HepG2 (cell line): ENCODE data around the gene FALEC. TPM values are rescaled to one million over a fixed set of nuclear protein-coding genes. Genes with fewer than 3 reads are reported as not detected.

ENCODE experiments used
- ATAC-seq: fragments of 200-7000 bp; cut with Tn5 transposase; 3 replicates; pipeline ENCODE4 v1.9.1; 2020; ENCODE audit warnings: mild to moderate bottlenecking, moderate library complexity
- BruUV-seq: library from RNA; stranded (reverse); fragments of 400-500 nt; replicated peaks from 2 replicates; lab custom pipeline; 2021; lab: Mats Ljungman, UMichigan
- CTCF ChIA-PET: fragments of 300-600 bp; formaldehyde crosslinking; extraction: SDS; loops from one replicate; lab custom pipeline; 2021; ENCODE audit warnings: low total read pairs, inconsistent platforms, low intra/inter-chr PET ratio; lab: Yijun Ruan, JAX
- POLR2A ChIA-PET: fragments of 350-600 bp; sonication (Branson Sonifier 250); formaldehyde crosslinking; loops from one replicate; lab custom pipeline; 2020; ENCODE audit warnings: antibody characterized with exemption, inconsistent platforms; lab: Yijun Ruan, JAX
- DNase-seq: peaks from one replicate; pipeline ENCODE4 v3.0.0-alpha.2; 2015; ENCODE audit warnings: low spot score
- FAIRE-seq: peaks from 3 replicates; lab custom pipeline; 2011; peaks lifted over from hg19 to GRCh38; lab: Jason Lieb, UNC
- H2AFZ ChIP-seq: one replicate; pipeline ENCODE4 v1.6.1; 2011; ENCODE audit warnings: low read length, inconsistent platforms
- H3K27ac ChIP-seq: fragments of 300-600 bp; 3 replicates; pipeline ENCODE4 v1.8.0; 2011; ENCODE audit warnings: mixed run types, mild to moderate bottlenecking, mixed read lengths, low read length, inconsistent platforms; ENCODE audit not compliant: insufficient read depth; ENCODE audit errors: extremely low read length
- H3K27me3 ChIP-seq, 2 experiments: fragments of 200-600 bp in 1 of 2; 2 replicates in 1 of 2; 3 replicates in 1 of 2; pipeline versions ENCODE4 v1.6.0 to v1.8.0; 2011; ENCODE audit warnings: low read length in 2 of 2, mild to moderate bottlenecking in 2 of 2, moderate library complexity in 2 of 2, inconsistent platforms in 1 of 2; ENCODE audit not compliant: insufficient read depth in 2 of 2, control insufficient read depth in 1 of 2
- H3K36me3 ChIP-seq, 2 experiments: fragments of 200-600 bp in 1 of 2; replicated peaks in 1 of 2; 2 replicates in 1 of 2; 3 replicates in 1 of 2; pipeline versions ENCODE4 v1.5.1 to v1.8.0; 2011; ENCODE audit warnings: low read length in 2 of 2, inconsistent platforms in 1 of 2; ENCODE audit not compliant: insufficient read depth in 2 of 2, control insufficient read depth in 1 of 2
- H3K4me1 ChIP-seq: 2 replicates; pipeline ENCODE4 v1.5.1; 2012; ENCODE audit warnings: low read length, inconsistent platforms; ENCODE audit not compliant: insufficient read depth
- H3K4me2 ChIP-seq: 2 replicates; pipeline ENCODE4 v1.6.0; 2011; ENCODE audit warnings: low read depth, low read length, inconsistent platforms
- H3K4me3 ChIP-seq, 3 experiments: fragments of 200-600 bp in 1 of 3; sonication (generic), shearing (Covaris generic) in 1 of 3; replicated peaks in 1 of 3; 2 replicates each; pipeline ENCODE4 v1.5.1; 2011 to 2016; ENCODE audit warnings: low read length in 3 of 3, inconsistent platforms in 2 of 3, low read depth in 2 of 3, mild to moderate bottlenecking in 2 of 3, control low read depth in 1 of 3, mixed read lengths in 1 of 3; ENCODE audit not compliant: insufficient read depth in 1 of 3
- H3K79me2 ChIP-seq: one replicate; pipeline ENCODE4 v1.6.1; 2011; ENCODE audit warnings: low read length, inconsistent platforms; ENCODE audit not compliant: insufficient read depth
- H3K9ac ChIP-seq: 2 replicates; pipeline ENCODE4 v1.6.0; 2011; ENCODE audit warnings: mild to moderate bottlenecking, low read depth, low read length, inconsistent platforms; ENCODE audit not compliant: insufficient read depth
- H3K9me3 ChIP-seq: 2 replicates; pipeline ENCODE4 v1.5.1; 2012; ENCODE audit warnings: mild to moderate bottlenecking, low read length
- H4K20me1 ChIP-seq: 2 replicates; pipeline ENCODE4 v1.6.0; 2011; ENCODE audit warnings: inconsistent platforms, mild to moderate bottlenecking, low read length, moderate library complexity; ENCODE audit not compliant: insufficient read depth
- ATF1 ChIP-seq: IDR thresholded peaks from 2 replicates; pipeline ENCODE4 v1.6.1; 2016; ENCODE audit warnings: mild to moderate bottlenecking, control low read depth
- FIP1L1 ChIP-seq: fragments of 200-400 bp; formaldehyde crosslinking; IDR thresholded peaks from 2 replicates; pipeline ENCODE4 v1.6.1; 2018; ENCODE audit warnings: low read depth, mild to moderate bottlenecking, low read length, moderate library complexity, borderline replicate concordance; ENCODE audit not compliant: insufficient read depth
- HNF4A ChIP-seq: sonication (generic); formaldehyde crosslinking; IDR thresholded peaks from 2 replicates; pipeline ENCODE4 v1.4.0; 2020; ENCODE audit warnings: missing genetic modification reagents
- HNRNPLL ChIP-seq: fragments of 200-400 bp; formaldehyde crosslinking; IDR thresholded peaks from 2 replicates; pipeline ENCODE4 v1.6.1; 2017; ENCODE audit warnings: mild to moderate bottlenecking, low read depth, low read length; ENCODE audit not compliant: poor library complexity, severe bottlenecking
- ISX ChIP-seq: sonication (generic); formaldehyde crosslinking; conservative IDR thresholded peaks from 2 replicates; pipeline ENCODE4 v1.5.0; 2020; ENCODE audit warnings: missing genetic modification reagents
- JDP2 ChIP-seq: sonication (generic); formaldehyde crosslinking; IDR thresholded peaks from 2 replicates; pipeline ENCODE4 v1.8.1; 2022; ENCODE audit warnings: missing genetic modification reagents, borderline replicate concordance
- MAFK ChIP-seq, 2 experiments: IDR thresholded peaks in 1 of 2; conservative IDR thresholded peaks in 1 of 2; 2 replicates each; pipeline ENCODE4 v1.6.1; 2011; ENCODE audit warnings: improper control_type of control experiment in 2 of 2, low read length in 2 of 2
- MBD4 ChIP-seq: IDR thresholded peaks from 2 replicates; pipeline ENCODE4 v1.6.1; 2012; ENCODE audit warnings: low read length, inconsistent platforms, borderline replicate concordance
- PPARG ChIP-seq: conservative IDR thresholded peaks from 2 replicates; pipeline ENCODE4 v1.6.1; 2016; ENCODE audit warnings: missing biosample characterization, missing genetic modification reagents
- RFXANK ChIP-seq: IDR thresholded peaks from 2 replicates; pipeline ENCODE4 v1.6.1; 2016
- SMYD3 ChIP-seq: sonication (generic); formaldehyde crosslinking; IDR thresholded peaks from 2 replicates; pipeline ENCODE4 v1.8.1; 2023; ENCODE audit warnings: mild to moderate bottlenecking, missing genetic modification reagents
- TMF1 ChIP-seq: sonication (generic); formaldehyde crosslinking; IDR thresholded peaks from 2 replicates; pipeline ENCODE4 v1.8.1; 2022; ENCODE audit warnings: low read depth, missing genetic modification reagents
- ZNF773 ChIP-seq: sonication (generic); formaldehyde crosslinking; IDR thresholded peaks from 2 replicates; pipeline ENCODE4 v1.4.0; 2020; ENCODE audit warnings: missing genetic modification reagents, borderline replicate concordance
- ZSCAN12 ChIP-seq: sonication (generic); formaldehyde crosslinking; IDR thresholded peaks from 2 replicates; pipeline ENCODE4 v1.9.0; 2021; ENCODE audit warnings: mild to moderate bottlenecking, missing genetic modification reagents
- WGBS: methylation state at CpG from one replicate; pipeline ENCODE4 v1.1.6; 2017; ENCODE audit warnings: low lambda C conversion rate; 5-methylcytosine and 5-hydroxymethylcytosine counted together
- in situ Hi-C: cut with HindIII; loops from 2 replicates; pipeline ENCODE4 v1.10.0; 2017; ENCODE audit warnings: low pct_unique_long_range_greater_than_20kb; ENCODE audit not compliant: extremely low pct_ligation_motif_present
- intact Hi-C: fragments of 100-400 bp; cut with micrococcal nuclease; formaldehyde crosslinking; loops from one replicate; pipeline ENCODE4 v1.10.0; 2022; ENCODE audit not compliant: unreplicated experiment
- polyA plus RNA-seq, 8 experiments: library from polyadenylated mRNA; depleted of rRNA in 3 of 8; stranded (reverse) in 7 of 8; unstranded in 1 of 8; fragments of >200 nt; fragmentation: Illumina TruSeq in 4 of 8; extraction: Trizol in 4 of 8; gene quantifications; 2 replicates each; pipeline versions ENCODE4 v1.2.1 to v1.2.3, GENCODE V29; 2011 to 2016; ENCODE audit warnings: low read depth in 4 of 8, missing spikeins in 1 of 8, mixed read lengths in 1 of 8; ENCODE audit not compliant: insufficient read depth in 1 of 8
- total RNA-seq, 5 experiments: library from RNA; depleted of rRNA; stranded (reverse); fragments of >200 nt; fragmentation: Illumina TruSeq; extraction: Trizol; gene quantifications; 2 replicates each; pipeline ENCODE4 v1.2.3, GENCODE V29; 2016; ENCODE audit warnings: low read depth in 1 of 5
- TF ChIP-seq, protein P1 (sequence below): sonication (generic); formaldehyde crosslinking; IDR thresholded peaks from 2 replicates; pipeline ENCODE4 v1.4.0; 2020; ENCODE audit warnings: missing genetic modification reagents

The FALEC gene
- total and polyA plus RNA-seq, 2 of the 13 experiments (the other 11 are each of a cell fraction or from before 2014, with no cell fraction given): 0.33 to 0.71 TPM

DNA sequence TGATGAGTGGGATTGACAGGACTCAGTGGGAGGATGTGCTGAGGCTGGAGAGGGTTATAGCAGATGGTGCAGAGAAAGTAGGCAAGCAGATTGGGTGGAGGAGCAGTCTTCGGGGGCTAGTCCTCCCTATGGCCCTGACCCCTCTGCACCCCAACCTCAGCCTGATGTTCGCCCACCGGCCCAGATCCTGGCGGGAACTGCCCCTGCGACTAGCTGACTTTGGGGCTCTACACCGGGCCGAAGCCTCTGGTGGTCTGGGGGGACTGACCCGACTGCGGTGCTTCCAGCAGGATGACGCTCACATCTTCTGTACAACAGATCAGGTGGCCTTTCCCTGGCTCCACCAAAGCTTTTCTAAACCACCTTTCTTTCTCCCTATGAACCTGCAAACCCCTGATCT is 17.2 kb upstream of the FALEC start:
- H3K36me3 ChIP-seq: peaks cover 14 to 45% of the 10 kb centered on the region in 2 experiments
- H3K79me2 ChIP-seq: no peaks in the 10 kb centered on the region
- TF ChIP-seq PPARG (CRISPR knock-in tag): no peak
- TF ChIP-seq HNRNPLL: no peak
- no peak for TF ChIP-seq FIP1L1
- TF ChIP-seq MAFK (conservative IDR thresholded peaks at IDR 0.05 in 1 of 2, IDR thresholded peaks at IDR 0.05 in 1 of 2; ENCODE audit: low read length in 2 of 2): no peak
- TF ChIP-seq SMYD3 (CRISPR knock-in tag): no peak
- TF ChIP-seq ATF1 (CRISPR knock-in tag): no peak
- FAIRE-seq: no peak
- in situ Hi-C loops (no loop called here), intact Hi-C loops (no loop called here)
- H3K9ac ChIP-seq: no peak overlapping the region
- H3K4me3 ChIP-seq: no peak overlapping the region
- H3K27ac ChIP-seq: no peak overlapping the region
- no peaks in the 10 kb centered on the region for H4K20me1 ChIP-seq
- no peak for ATAC-seq
- no peaks in the 10 kb centered on the region; a peak in 1 of 5 replicates for H3K27me3 ChIP-seq
- ChIA-PET CTCF (no interaction called here), POLR2A (interaction anchor here (0.7 to 1.4 kb wide), 3 partner anchors 17 to 135 kb away, joined by 3 to 4 read pairs (median 3); partner anchors contain the start of genes FALEC and RPRD2)
- no peaks in the 10 kb centered on the region for H3K9me3 ChIP-seq
- H3K4me2 ChIP-seq: no peak overlapping the region
- no peaks in the 10 kb centered on the region for H3K4me1 ChIP-seq
- WGBS: 94% methylated on average over 3 of the region's 10 CpGs
- H2AFZ ChIP-seq: no peak overlapping the region
- no peak for DNase-seq
- BruUV-seq: no TSS peak

DNA sequence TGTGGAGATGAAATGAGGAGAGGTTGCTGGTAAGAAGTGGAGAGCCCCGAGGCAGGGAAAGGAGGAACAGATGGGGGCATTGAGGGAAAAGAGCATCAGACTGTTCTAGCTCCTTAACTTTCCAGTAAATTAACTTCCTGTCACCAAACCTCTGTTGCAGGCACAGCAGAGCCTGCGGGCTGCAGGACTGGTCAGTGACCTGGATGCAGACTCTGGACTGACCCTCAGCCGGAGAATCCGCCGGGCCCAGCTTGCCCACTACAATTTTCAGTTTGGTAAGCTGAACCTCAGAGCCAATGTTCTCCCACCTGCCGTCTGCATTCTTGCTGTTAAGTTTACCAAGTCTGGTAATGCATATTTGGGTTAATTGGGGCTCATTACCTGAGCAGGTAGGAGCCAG is 10.1 kb upstream of the FALEC start:
- POLR2A ChIA-PET: no interaction called here
- no TSS peak for BruUV-seq
- intact Hi-C loops: no loop called here
- TF ChIP-seq TMF1 (no peak), ISX (CRISPR knock-in tag) (no peak), JDP2 (no peak), HNF4A (CRISPR knock-in tag) (no peak), MBD4 (no peak), ZNF773 (CRISPR knock-in tag) (no peak), RFXANK (no peak), ZSCAN12 (no peak)
- TF ChIP-seq, protein P1, sequence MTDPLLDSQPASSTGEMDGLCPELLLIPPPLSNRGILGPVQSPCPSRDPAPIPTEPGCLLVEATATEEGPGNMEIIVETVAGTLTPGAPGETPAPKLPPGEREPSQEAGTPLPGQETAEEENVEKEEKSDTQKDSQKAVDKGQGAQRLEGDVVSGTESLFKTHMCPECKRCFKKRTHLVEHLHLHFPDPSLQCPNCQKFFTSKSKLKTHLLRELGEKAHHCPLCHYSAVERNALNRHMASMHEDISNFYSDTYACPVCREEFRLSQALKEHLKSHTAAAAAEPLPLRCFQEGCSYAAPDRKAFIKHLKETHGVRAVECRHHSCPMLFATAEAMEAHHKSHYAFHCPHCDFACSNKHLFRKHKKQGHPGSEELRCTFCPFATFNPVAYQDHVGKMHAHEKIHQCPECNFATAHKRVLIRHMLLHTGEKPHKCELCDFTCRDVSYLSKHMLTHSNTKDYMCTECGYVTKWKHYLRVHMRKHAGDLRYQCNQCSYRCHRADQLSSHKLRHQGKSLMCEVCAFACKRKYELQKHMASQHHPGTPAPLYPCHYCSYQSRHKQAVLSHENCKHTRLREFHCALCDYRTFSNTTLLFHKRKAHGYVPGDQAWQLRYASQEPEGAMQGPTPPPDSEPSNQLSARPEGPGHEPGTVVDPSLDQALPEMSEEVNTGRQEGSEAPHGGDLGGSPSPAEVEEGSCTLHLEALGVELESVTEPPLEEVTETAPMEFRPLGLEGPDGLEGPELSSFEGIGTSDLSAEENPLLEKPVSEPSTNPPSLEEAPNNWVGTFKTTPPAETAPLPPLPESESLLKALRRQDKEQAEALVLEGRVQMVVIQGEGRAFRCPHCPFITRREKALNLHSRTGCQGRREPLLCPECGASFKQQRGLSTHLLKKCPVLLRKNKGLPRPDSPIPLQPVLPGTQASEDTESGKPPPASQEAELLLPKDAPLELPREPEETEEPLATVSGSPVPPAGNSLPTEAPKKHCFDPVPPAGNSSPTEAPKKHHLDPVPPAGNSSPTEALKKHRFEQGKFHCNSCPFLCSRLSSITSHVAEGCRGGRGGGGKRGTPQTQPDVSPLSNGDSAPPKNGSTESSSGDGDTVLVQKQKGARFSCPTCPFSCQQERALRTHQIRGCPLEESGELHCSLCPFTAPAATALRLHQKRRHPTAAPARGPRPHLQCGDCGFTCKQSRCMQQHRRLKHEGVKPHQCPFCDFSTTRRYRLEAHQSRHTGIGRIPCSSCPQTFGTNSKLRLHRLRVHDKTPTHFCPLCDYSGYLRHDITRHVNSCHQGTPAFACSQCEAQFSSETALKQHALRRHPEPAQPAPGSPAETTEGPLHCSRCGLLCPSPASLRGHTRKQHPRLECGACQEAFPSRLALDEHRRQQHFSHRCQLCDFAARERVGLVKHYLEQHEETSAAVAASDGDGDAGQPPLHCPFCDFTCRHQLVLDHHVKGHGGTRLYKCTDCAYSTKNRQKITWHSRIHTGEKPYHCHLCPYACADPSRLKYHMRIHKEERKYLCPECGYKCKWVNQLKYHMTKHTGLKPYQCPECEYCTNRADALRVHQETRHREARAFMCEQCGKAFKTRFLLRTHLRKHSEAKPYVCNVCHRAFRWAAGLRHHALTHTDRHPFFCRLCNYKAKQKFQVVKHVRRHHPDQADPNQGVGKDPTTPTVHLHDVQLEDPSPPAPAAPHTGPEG (CRISPR knock-in tag): no peak

More for the DNA sequence above, 10.1 kb upstream of the FALEC start:
- Histone ChIP-seq H3K36me3 (peaks cover 25 to 49% of the 10 kb centered on the region in 2 experiments; a peak in 4 of 5 replicates), H4K20me1 (no peaks in the 10 kb centered on the region), H2AFZ (no peak overlapping the region), H3K9me3 (no peaks in the 10 kb centered on the region), H3K4me2 (no peak overlapping the region), H3K4me1 (peaks cover 9% of the 10 kb centered on the region; the same call in 1 of the 2 replicates), H3K9ac (no peak overlapping the region), H3K27ac (no peak overlapping the region), H3K79me2 (no peaks in the 10 kb centered on the region), H3K4me3 (no peak overlapping the region), H3K27me3 (no peaks in the 10 kb centered on the region)
- CTCF ChIA-PET: no interaction called here
- FAIRE-seq: no peak
- ATAC-seq: no peak
- in situ Hi-C loops: no loop called here
- 84% methylated on average over 6 of the region's 6 CpGs for WGBS
- DNase-seq: no peak
